ENCODE data around the gene PKHD1.
"Not testable (repeated sequence)": the region's sequence is repeated elsewhere in the genome, so short reads cannot be mapped to it uniquely, and the experiment has no call there.

Gene PKHD1

DNA sequence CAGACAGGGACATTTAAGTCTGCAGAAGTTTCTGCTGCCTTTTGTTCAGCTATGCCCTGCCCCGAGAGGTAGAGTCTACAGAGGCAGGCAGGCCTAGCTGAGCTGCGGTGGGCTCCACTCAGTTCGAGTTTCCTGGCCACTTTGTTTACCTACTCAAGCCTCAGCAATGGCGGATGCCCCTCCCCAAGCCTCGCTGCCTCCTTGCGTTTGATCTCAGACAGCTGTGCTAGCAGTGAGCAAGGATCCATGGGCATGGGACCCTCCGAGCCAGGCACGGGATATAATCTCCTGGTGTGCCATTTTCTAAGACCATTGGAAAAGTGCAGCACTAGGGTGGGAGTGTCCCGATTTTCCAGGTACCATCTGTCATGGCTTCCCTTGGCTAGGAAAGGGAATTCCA, 164.9 kb downstream of the PKHD1 start:
- DNase-seq = not testable (repeated sequence)

DNA sequence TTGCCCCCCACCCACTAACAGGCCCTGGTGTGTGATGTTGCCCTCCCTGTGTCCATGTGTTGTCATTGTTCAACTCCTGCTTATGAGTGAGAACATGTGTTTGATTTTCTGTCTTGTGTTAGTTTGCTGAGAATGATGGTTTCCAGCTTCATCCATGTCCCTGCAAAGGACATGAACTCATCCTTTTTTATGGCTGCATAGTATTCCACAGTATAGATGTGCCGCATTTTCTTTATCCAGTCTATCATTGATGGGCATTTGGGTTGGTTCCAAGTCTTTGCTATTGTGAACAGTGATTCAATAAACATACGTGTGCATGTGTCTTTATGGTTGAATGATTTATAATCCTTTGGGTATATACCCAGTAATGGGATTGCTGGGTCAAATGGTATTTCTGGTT, 169.1 kb downstream of the PKHD1 start:
- not testable (repeated sequence) for DNase-seq

DNA sequence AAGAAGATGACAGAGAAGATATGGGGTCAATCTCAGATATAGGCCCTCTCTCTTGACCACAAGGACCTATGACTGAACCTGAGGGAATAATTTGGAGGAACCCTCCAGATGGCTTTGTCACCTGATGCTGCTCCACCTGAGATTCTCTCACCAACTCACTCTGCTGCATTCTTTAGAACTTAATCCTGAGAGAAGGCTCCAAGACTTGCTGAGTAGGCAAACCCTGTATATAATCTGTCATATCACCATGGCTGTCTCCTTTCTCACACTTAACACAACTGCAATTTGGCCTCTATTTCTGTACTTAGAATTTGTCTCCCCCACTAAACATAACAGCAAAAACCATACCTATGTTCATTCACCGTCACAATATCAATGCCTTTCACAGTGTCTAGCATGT, 172.3 kb downstream of the PKHD1 start:
- DNase-seq = no peak

DNA sequence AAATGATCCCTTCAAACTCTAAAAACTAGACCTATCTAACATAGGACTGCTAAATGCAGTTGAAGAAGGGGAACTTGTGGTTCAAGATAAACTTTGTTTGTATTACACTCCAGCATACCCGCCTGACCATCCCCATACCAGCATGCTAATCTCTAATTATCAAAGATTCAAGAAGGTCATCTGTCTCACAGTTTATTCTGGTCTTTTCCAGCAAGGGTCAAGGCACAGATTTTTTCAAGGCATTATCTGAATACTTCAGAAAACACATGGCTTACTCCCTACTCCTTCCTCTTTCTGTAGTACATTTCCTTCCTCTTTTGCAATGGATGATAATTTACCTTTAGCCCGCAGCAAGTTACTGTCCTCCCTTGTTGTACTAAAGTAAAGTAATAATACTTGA, 174.1 kb downstream of the PKHD1 start:
- DNase-seq = no peak

DNA sequence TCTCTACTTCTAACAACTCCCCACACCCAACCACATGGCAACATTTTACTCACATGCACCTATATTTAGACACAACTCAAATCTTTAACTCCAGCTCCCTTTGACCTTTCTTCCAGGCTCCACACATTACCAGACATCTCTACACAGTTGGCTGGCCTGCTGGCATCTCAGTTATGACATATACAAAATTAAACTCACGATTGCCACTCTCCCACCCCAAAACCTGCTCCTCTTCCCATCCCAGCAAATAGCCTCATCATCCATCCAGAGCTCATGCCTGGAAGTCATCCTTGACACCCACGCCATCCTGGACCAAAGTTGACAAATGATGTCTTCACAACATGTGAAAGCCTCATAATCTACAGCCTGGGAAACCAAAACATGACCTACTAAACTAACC, 176.6 kb downstream of the PKHD1 start:
- no peak for DNase-seq

DNA sequence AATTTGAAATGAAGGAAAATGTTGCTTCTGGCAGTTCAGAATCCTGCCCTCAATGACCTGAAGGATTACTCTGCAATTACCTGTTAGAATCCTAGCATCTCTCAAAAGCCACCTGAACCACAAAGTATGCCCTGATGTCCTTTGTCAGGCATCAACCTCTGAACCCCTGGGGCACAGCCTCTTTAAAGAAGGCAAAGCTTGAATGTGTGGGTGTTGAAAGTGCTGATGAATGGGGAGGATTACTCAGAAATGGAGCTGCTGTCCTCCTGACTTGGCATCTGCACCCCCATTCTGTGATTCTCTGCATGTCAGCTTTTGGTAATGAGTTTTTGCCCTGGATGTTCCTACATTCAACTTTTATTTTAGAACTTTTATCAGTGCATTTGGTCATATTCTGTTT, 179.2 kb downstream of the PKHD1 start:
- DNase-seq = no peak

DNA sequence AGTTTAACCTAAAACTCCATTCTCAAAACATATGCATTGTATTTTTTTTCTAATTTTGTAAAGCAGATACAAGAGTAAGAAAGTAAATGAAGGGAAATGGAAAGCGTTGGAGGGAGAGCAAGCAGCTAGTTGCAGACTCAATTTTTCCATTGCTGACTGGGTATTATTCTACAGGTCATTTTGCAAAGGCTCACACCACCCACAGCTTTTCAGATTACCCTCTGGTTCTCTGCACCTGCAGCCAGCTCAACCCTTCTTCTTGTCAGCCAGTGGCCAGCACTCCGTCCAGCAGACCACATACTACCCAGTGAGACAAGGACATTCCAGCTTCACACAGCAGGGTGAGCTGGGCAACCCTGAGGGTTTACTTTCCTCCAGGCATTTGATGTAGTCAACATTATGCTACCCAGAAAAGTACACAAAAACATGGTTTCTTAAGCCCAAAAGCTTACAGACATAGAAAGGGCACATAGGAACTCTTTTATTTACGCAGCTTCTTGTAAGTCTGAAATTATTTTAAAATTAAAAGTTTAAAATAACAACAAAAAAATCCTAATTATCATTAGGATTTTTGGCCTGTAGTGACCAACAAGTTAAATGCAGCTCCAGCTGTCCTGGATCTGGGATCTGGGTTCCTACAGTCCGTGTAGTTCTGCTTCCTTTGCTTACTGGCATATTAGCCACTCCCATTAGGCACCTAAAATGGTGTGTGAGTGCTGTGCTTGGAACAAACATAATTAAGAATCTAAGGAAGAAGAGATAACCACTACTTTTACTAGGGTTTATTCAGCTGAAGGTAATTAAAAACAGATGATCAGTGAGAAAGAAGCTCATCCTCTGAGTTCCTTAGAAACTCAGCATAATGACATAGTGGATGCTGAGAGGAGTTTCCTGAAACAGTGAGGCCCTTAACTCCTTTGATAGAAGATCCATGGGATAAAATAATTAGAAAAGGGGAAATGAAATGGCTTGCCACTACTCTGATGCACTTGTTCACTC, 185.3 kb downstream of the PKHD1 start:
- DNase-seq = peak; percentile 24

DNA sequence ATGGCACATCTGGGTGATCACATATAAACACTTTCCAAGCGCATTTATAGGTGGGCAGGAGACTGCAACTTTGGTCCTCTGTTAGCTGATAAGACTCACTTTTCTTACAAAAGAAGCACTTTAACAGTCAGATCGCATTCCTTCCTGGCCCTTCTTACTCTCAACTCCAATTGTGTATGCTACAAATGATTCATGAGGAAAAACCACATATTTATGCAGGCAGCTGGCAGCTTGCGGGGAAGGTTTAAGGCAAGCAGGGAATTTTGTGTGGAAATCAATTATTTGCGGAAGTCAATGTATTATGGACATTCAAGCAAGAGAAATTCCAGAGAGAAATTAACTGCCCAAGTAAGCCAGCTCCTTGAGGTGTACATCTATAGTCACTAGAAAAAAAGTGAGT, 194.0 kb downstream of the PKHD1 start:
- no peak for DNase-seq

DNA sequence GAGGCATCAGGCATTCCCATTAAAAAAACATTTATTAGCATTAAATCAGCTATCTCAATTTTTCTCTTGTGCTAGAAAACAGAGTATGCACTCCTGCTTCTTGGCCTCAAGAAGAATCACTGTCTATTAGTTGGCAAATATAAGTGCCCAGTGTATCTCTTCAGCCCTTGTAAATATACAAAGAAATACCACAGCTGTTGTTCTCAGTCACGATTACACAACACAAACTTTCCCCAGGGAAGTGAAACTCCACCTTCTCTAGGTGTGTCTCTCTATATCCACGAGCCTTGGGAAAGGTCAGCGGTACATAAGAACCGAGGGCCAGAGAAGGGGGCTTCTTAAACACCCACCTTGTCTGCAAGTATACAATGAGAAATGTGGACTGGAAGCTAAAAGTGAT, 194.7 kb downstream of the PKHD1 start:
- DNase-seq = no peak

DNA sequence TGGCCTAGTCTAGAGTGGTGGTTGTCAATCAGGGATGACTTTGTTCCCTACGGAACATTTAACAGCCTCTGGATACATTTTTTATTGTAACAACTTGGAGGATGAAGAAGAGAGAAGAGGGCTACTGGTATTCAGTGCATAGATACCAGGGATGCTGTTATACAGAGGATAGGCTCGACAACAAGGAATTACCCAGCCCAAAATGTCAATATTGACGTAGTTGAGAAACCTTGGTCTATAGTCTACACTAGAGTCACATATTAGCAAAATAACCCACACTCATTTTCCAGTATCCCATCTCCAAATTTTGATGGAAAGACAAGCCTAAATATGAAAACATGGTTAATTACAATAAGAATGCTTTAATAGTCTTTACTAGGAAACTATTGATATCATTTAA, 195.1 kb downstream of the PKHD1 start:
- no peak for DNase-seq

DNA sequence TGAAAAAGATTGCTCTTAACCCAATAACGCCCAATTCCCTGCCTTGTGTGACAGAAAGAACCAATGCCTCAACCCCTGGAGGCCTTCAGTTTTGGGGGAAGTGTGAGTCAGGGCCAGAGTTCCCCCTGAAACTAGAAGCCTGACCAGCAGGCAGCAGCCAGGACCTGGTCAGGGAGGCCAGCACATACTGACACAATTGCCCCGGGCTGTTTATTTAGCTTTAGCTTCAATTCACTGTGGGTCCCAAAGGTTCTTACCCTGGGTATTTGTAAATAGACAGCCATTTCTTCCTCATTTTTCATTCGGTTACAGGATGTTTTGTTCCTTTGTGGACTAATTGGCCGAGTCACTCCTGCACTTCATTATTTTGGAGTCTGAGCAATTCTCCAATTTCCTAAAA, 195.6 kb downstream of the PKHD1 start:
- no peak for DNase-seq

DNA sequence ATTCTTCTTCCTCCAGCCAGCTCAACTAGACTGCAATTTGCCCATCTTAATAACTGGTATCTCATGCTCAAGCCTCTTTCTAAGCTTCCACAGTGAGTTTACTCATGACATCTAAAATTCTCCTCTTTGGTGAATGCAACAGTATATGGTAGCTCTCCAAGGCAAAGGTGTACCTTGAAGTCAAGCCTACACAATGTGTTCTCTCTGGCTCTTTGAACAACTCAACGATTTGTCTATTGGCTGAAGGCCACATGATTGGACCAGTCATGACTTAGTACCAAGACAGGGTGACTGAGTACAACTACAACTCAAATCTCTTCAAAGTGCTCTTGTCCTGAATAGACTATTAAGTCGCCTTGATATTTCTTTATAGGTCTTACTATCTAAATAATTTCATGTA, 199.6 kb downstream of the PKHD1 start:
- DNase-seq = no peak

DNA sequence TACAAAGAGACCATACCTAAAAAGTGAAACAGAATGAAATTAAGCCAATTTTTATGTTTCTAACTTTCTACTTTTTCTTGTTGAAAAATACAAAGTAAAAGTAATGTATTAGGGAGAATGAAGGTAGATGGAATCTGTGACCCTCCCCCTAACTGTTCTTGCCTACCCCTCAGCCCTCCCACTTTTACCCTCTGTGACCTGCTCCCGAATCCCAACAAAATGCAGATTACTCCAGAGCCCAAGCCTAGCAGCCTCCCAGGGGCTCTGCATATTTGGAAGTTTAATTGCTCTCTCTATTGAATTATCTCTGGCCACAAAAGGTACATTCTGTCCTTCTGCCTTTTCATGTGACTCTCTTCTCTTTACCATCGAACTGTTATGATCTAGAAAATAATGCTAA, 201.5 kb downstream of the PKHD1 start:
- DNase-seq = no peak

DNA sequence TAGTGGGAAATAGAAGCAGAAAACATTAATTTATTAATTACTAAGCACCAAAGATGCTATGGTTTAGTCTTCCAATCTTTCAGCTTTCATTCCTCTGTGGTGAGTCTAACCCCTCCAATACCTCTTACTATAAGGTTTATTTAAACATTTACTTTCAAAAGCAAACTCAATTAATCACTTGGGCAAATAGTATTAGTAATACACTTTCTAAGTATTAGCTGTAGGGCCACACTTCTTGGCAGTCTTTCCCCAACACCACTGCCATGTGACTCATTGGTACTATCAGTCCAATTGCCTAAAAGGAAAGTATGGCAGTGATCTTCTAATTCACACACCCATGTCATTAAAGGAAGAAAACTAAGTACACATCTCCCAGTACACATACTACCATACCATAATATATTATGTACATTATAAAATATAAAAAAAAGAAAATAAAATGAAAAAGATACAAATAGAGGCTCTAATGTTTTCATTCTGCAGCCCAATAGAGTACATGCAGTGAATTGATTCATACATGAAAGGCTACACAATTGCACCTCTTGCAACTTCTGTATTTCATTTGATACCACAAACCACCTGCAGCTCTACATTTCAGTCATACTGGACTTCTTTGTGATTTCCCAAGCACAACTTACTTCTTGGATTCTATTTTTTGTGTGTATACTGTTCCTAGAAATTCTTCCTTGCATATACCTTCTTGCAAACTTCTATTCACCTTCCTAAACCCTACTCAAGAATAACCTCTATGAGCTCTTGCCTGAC, 218.6 kb downstream of the PKHD1 start:
- DNase-seq = no peak

DNA sequence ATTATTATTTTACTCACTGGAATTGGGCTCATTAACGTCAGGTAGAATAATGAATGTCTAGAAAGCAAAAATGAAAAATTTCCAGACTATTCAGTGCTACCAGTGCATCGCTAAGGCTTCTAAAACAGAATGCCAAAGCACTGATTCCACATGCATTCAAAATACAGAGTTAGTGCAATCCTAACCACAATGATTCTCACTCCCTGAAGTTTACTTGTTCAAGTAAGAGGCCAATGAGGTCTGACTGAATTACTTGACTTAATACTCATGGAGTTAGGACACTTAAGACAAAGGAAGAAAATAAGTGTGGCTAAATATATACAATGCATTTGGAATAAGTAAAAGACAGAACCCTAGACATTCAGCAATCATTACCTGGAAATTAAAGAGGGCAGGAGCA, 220.5 kb downstream of the PKHD1 start:
- DNase-seq = no peak

DNA sequence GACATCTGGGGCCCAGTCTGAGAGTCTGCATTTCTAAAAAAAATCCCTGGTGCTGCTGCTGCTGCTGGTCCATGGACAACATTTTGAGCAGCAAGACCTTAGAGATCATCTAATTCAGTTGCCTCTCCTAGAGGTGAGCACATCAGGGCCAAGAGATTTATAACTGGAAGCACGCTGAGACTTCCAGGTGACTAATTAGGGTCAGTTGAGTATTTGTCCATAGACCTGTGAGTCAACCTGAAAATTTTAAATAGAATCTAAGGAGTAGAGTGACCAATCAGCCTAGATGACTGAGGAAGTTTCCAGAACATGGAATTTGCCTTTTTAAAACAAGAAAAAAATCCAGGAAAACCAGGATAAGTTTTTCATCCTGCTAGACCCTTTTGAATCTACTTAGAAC, 221.4 kb downstream of the PKHD1 start:
- no peak for DNase-seq

DNA sequence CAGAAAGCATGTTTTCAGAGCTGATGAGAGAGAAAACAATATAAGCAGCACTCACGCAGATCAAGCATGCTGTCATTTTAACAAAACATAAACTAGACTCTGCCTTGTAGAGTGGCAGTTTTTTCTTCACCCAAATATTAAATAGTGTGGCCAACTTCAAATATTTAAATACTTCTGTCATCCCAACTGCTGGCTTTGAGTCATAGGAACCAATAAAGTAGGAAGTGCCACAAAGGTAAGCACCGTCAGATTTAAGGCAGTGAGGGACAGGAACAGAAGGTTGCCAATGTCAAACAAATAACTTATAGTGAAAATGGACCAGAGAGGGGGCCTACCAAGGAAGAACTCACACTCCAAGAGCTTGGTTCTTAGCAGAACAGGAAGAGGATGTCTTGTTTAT, 222.2 kb downstream of the PKHD1 start:
- DNase-seq = no peak

DNA sequence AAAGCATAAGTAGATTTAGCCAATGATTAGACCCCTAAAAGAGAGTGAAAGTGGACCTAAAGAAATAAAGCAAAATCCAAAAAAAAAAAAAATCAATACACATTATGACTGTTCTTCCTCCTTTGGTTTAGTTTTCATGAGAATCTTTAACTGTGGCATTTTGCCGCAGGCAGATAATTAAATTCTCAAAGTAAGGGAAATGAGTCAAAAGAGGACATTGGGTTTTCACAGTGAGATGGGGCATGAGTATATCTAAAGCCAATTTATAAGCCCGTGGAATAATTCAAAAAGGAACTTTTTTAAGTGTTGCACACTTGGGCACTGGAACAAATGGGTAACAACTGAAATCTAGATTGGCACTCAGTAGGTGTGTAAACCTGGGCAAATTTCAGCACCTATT, 230.3 kb downstream of the PKHD1 start:
- DNase-seq = no peak

DNA sequence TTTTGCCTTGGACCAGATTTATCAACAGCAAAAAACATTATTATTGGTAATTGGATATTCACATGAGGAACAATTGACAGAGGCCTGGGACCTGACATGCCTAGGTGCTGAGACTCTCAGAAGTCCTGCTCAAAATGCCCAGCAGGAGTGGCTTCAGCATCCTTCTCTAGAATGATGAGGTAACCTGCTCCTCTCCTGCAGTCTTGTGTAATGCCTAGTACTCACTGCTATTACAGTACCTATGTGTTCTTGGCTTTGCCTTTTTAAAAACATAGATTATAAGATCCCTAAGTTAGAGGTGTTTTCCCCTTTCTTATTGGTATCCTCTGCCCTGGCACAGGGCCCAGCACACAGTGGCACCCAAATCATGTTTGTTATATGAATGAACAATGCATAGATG, 230.9 kb downstream of the PKHD1 start:
- DNase-seq = no peak

DNA sequence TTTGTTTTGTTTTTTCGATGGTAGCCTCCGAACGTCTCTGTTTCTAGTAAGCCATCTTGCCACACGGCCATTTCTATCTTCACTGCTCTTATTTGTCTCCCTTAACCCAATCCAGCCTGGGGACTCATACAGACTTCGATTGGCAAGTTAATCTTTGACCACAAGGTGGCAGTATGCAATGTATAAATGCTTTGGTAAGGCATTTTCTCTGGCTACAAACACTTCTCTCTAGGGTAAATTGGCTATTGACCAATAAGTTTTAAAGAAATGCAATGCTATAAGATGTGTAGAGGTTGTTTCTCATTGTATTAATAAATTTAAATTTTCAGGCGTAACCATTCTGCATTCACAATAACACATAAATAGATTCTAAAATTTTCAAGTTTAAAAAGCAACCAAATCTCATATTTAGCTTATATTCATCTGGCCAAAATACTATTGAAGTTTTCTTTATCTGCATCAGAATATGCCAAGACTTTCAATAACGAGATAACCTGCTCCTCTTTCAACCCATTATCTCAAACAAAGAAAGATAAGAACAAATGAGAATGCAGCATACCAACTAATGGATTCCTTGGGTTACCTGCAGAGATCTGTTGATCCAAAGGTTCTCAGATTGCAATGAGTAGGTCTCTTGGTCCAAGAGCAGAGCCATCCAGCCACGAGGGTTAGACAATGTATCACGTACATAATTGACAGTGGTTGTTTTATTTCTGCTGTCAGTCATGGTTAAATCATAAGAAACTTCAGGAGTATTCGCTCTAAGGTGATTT, 231.9 kb downstream of the PKHD1 start:
- peak; percentile 82 for DNase-seq

DNA sequence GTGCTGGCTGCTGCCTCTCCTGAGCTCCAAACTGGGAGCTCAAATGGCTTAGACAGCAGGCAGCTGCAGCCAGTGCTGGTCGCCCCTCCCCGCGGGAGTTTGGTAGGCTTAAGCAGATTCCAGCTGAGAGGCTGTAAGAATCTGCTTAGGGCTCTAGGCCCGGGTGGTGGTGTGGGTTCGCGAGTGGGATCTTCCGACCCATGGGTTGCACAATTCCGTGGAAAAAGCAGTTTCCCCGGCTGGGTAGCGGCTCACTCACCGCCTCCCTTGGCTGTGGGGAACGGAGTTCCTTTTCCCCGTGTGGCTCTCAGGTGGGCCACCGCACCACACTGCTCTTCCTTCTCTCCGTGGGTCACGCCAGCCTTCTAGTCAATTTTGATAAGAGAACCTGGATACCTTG, 232.5 kb downstream of the PKHD1 start:
- peak; percentile 33 for DNase-seq

DNA sequence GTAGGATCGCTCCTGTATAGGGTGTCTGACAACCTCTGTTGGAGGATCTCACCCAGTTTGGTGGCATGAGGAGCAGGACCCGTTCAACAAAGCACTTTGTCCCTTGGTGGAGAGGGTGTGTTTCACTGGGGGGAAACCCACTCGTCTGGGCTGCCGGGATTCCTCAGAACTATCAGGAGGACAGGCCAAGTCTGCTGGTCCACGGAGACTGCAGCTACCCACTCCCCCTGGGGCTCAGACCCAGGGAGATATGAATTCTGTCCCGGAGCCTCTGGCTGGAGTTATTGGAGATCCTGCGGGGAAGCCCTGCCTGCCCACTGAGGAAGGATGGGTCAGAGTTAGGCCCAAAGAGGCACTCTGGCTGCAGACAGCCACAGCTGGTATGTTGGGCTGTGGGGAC, 233.1 kb downstream of the PKHD1 start:
- DNase-seq = no peak

DNA sequence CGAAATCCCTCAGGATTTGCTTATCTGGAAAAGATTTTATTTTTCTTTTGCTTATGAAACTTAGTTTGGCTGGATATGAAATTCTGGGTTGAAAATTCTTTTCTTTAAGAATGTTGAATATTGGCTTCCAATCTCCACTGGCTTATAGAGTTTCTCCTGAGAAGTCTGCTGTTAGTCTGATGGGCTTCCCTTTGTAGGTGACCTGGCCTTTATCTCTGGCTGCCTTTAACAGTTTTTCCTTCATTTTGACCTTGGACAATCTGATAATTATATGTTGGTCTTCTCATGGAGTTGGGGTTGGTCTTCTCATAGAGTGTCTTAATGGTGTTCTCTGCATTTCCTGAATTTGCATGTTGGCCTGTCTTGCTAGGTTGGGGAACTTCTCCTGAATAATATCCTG, 234.3 kb downstream of the PKHD1 start:
- DNase-seq = not testable (repeated sequence)

All from NCI-H146 (cell line).